Thoracic aorta (tissue), 2 donors: ENCODE data around the gene TMEM233. TPM values are rescaled to one million over a fixed set of nuclear protein-coding genes. Genes with fewer than 3 reads are reported as not detected.

ENCODE experiments used
- ATAC-seq: fragments of 150-250 bp; one replicate; pipeline ENCODE4 v1.8.0; 2017; ENCODE audit warnings: low read depth; ENCODE audit not compliant: insufficient number of reproducible peaks, low FRiP score
- DNase-seq: peaks from one replicate; pipeline ENCODE4 v3.0.0-alpha.2; 2020; ENCODE audit warnings: low spot score
- H3K27ac ChIP-seq, 2 donors: fragments of 200-600 bp; sonication (generic); 1 replicate in 1 of 2; 2 replicates in 1 of 2; pipeline ENCODE4 v1.5.1; 2016; ENCODE audit warnings: mild to moderate bottlenecking in 2 of 2, moderate library complexity in 2 of 2
- H3K27me3 ChIP-seq: fragments of 200-600 bp; sonication (generic); replicated peaks from 2 replicates; pipeline ENCODE4 v1.6.0; 2016; ENCODE audit warnings: mild to moderate bottlenecking; ENCODE audit not compliant: insufficient read depth
- H3K36me3 ChIP-seq: fragments of 200-600 bp; sonication (generic); one replicate; pipeline ENCODE4 v1.5.1; 2016
- H3K4me1 ChIP-seq, 2 donors: fragments of 200-600 bp; sonication (generic); 1 replicate in 1 of 2; 2 replicates in 1 of 2; pipeline versions ENCODE4 v1.5.1 to v1.6.0; 2016; ENCODE audit warnings: low read depth in 2 of 2, mild to moderate bottlenecking in 1 of 2; ENCODE audit not compliant: control insufficient read depth in 1 of 2
- H3K4me3 ChIP-seq: fragments of 200-600 bp; sonication (generic); 2 replicates; pipeline ENCODE4 v1.5.1; 2016; ENCODE audit warnings: mild to moderate bottlenecking
- H3K9me3 ChIP-seq: fragments of 200-600 bp; sonication (generic); 2 replicates; pipeline ENCODE4 v1.5.1; 2016
- total RNA-seq, 2 donors: library from RNA; depleted of rRNA; stranded (reverse); fragments of >200 nt; gene quantifications; one replicate each; pipeline versions ENCODE4 v1.1.0 to v1.2.3, GENCODE V29; 2016
- TF ChIP-seq, protein P1 (sequence below): fragments of 200-600 bp; sonication (generic); IDR thresholded peaks from one replicate; pipeline ENCODE4 v1.5.1; 2019; ENCODE audit warnings: antibody characterized with exemption

TMEM233 gene
- total RNA-seq, 2 donors from 2014 or later = 2.7 TPM; not detected in 1

DNA sequence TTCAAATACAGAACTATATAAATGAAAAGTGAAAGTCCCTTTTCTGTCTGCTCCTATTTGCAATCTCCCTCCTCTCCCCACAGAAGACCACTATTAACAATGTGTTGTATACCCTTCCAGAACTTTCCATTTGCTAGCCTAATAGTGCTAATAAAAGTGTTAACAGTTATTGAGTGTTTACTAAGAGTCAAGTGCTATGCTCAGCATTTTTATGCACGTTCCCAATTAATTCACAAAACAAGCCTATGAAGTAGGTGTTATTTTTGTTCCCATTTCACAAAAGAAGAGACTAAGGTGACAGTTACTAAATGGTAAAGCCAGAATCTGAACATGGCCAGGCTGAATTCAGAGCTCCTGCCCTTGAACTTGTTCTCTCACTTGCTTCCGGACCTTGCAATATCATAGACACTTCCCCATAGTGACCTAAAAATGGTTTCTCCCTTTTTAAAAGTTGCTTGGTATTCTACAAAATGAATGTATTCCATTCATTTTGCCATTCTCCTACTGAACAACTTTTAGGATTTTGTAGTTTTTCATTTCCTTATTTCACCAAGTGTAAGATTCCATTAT, 72.7 kb downstream of the TMEM233 start:
- Histone ChIP-seq H3K4me1 (peaks cover 10 to 21% of the 10 kb centered on the region in 2 donors), H3K36me3 (peaks cover 3% of the 10 kb centered on the region), H3K27ac (no peak overlapping the region), H3K4me3 (no peak overlapping the region), H3K27me3 (no peaks in the 10 kb centered on the region), H3K9me3 (no peaks in the 10 kb centered on the region)
- DNase-seq (no peak), ATAC-seq (no peak)
- TF ChIP-seq, protein P1, sequence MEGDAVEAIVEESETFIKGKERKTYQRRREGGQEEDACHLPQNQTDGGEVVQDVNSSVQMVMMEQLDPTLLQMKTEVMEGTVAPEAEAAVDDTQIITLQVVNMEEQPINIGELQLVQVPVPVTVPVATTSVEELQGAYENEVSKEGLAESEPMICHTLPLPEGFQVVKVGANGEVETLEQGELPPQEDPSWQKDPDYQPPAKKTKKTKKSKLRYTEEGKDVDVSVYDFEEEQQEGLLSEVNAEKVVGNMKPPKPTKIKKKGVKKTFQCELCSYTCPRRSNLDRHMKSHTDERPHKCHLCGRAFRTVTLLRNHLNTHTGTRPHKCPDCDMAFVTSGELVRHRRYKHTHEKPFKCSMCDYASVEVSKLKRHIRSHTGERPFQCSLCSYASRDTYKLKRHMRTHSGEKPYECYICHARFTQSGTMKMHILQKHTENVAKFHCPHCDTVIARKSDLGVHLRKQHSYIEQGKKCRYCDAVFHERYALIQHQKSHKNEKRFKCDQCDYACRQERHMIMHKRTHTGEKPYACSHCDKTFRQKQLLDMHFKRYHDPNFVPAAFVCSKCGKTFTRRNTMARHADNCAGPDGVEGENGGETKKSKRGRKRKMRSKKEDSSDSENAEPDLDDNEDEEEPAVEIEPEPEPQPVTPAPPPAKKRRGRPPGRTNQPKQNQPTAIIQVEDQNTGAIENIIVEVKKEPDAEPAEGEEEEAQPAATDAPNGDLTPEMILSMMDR = no peak

DNA sequence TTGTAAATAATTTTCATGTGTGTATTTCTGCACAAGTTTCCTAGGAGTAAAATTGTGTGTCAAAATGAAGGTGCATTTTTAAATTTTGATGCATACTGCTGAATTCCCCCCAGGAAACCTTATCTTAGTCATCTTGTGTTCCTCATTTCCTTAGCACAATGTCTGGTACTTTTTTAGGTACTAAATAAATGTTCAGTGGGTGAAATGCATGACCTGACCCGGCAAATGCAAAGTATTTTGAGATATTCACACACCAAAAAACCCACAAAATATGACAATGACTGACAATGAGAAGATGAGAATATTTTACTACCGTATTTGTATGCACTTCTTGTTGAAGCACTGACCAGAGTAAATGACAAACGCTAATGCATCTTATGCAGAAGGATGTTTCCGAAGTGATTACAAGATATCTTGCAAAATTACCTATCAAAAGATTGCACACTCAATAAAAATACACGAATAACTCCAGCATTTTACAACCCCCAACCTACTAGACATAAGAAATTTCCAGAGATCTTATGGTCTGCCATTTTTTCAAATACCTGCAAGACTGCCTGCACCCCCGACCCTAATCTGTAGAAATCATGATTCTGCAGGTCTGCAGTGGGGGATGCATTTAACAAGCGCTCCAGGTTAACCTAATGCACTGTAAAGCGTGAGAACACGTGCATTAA, 73.5 kb downstream of the TMEM233 start:
- H3K36me3 ChIP-seq = peaks cover 7% of the 10 kb centered on the region
- TF ChIP-seq, protein P1 = no peak
- H3K4me1 ChIP-seq = peaks cover 10 to 21% of the 10 kb centered on the region in 2 donors
- peak overlapping the region; percentile 88 for H3K4me3 ChIP-seq
- ATAC-seq (no peak), DNase-seq (no peak)
- no peaks in the 10 kb centered on the region for H3K27me3 ChIP-seq
- H3K9me3 ChIP-seq = no peaks in the 10 kb centered on the region
- H3K27ac ChIP-seq = peak overlapping the region in 1 of 2 donors; percentile 90

DNA sequence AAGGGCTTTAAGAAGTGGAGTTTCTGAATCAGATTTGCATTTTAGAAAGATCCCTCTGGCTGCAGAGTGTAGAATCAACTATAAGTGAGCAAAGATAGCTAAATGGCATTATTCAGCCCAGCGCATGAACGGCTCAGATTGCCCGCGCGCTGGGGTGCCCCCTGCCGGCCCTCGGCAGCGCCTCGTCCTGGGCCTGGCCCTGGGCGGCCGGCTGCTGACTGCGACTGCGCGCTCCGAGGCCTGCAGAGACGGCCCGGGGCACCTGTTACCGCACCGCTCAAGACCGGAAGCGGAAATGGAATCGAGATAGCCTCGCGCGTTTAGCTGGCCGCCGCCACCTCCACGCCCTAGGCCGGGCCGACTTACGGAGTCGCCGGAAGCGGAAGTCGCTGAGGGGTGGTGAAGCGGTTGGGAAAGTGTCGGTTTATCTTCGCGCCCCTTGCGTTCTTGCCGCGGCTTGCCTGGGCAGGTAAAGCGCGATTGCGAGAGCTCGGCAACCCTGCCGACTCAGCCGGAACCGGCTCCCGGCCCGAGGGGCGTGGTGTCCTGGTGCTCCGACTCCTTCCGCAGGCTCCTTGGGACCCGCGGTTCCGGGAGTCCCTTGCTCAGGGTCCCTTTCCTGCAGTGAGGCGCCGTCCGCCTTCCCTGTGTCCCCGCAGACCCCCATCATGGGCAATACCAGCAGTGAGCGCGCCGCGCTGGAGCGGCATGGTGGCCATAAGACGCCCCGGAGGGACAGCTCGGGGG, 74.2 kb downstream of the TMEM233 start, which contains the start of gene PRKAB1:
Gene PRKAB1 (plus strand): TSS at position 557 of the 747 bp plus-strand sequence. CDS start 112 bp downstream, at position 669.
- Histone ChIP-seq H3K9me3 (no peaks in the 10 kb centered on the region), H3K27me3 (no peaks in the 10 kb centered on the region), H3K4me3 (peak within 1 kb of the TSS; percentile 88), H3K4me1 (peaks cover 10 to 21% of the 10 kb centered on the region in 2 donors), H3K36me3 (peaks cover 7% of the 10 kb centered on the region), H3K27ac (peak within 1 kb of the TSS; percentile 89 to 90)
- peak; percentile 85 for DNase-seq
- TF ChIP-seq, protein P1 = peak; percentile 82
- peak; percentile 95 for ATAC-seq

DNA sequence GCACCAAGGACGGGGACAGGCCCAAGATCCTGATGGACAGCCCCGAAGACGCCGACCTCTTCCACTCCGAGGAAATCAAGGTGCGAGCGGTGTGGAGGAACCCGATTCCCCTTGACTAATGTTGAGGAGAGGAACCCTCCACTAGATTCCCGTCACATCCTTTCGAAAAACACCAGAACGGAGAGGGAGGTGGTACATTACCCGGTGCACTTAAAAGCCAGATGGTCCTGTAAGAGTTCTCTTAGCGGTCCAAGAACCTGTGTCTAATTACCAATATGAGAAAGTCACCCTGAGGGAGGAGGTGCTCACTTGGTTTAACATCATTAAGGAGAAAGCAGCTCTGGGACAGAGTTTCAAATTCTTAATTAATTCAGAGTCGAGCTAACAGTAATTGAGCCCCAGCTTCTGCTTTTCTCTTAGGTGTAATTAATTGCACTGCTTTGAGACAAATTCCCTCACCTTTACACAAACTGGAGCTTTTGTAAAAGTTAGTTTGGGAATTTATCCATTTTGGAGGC, 74.8 kb downstream of the TMEM233 start:
- Histone ChIP-seq H3K36me3 (peaks cover 14% of the 10 kb centered on the region), H3K9me3 (no peaks in the 10 kb centered on the region), H3K4me3 (peak overlapping the region; percentile 88), H3K4me1 (peaks cover 10 to 21% of the 10 kb centered on the region in 2 donors), H3K27ac (peak overlapping the region; percentile 89 to 90), H3K27me3 (no peaks in the 10 kb centered on the region)
- TF ChIP-seq, protein P1 = no peak
- ATAC-seq = peak; percentile 13
- DNase-seq = no peak
